Fibroblast of skin of left quadriceps (primary cell): Measurements from ENCODE around the gene PBXIP1.

Source experiments
- DNase-seq, 2 experiments: peaks; one replicate each; pipeline ENCODE4 v3.0.0-alpha.2; 2013; ENCODE audit warnings: low read depth in 2 of 2

PBXIP1 gene

GRCh38 chr1:154972517-154973343 lies 16.8 kb upstream of the PBXIP1 start:
- peak; percentile 92 to 94 for DNase-seq

- peak; percentile 78 to 79 for DNase-seq
Observed at GRCh38 chr1:154972213-154972516, 16.3 kb upstream of the PBXIP1 start.

GRCh38 chr1:154971341-154971998 lies 15.6 kb upstream of the PBXIP1 start:
- DNase-seq = no peak

GRCh38 chr1:154970631-154971340 lies 14.9 kb upstream of the PBXIP1 start, which contains the start of gene SHC1:
Gene SHC1, minus strand, starts transcription at chr1:154970747. Its CDS starts 221 bp downstream, at chr1:154970526.
- DNase-seq = peak; percentile 88 to 89

GRCh38 chr1:154969860-154970452 lies 14.1 kb upstream of the PBXIP1 start:
- no peak for DNase-seq

- no peak for DNase-seq
Observed at GRCh38 chr1:154969246-154969645, 13.3 kb upstream of the PBXIP1 start.

GRCh38 chr1:154968731-154969130 lies 12.8 kb upstream of the PBXIP1 start:
- DNase-seq = no peak

GRCh38 chr1:154967331-154967950 lies 11.5 kb upstream of the PBXIP1 start:
- DNase-seq = no peak

- no peak for DNase-seq
Observed at GRCh38 chr1:154966111-154966510, 10.2 kb upstream of the PBXIP1 start.

GRCh38 chr1:154964359-154964758 lies 8.5 kb upstream of the PBXIP1 start:
- DNase-seq = no peak

GRCh38 chr1:154963643-154964042 lies 7.7 kb upstream of the PBXIP1 start:
- no peak for DNase-seq

- no peak for DNase-seq
Observed at GRCh38 chr1:154962795-154963330, 7.0 kb upstream of the PBXIP1 start.

GRCh38 chr1:154962156-154962749 lies 6.4 kb upstream of the PBXIP1 start:
- no peak for DNase-seq

GRCh38 chr1:154961207-154962155 lies 5.6 kb upstream of the PBXIP1 start, which contains the start of gene PYGO2:
Gene PYGO2, minus strand, starts transcription at chr1:154961782. Its CDS starts 206 bp downstream, at chr1:154961576.
- peak; percentile 44 to 45 for DNase-seq

GRCh38 chr1:154960446-154961136 lies 4.7 kb upstream of the PBXIP1 start:
- DNase-seq = no peak

GRCh38 chr1:154959426-154959780 lies 3.5 kb upstream of the PBXIP1 start:
- DNase-seq = no peak

GRCh38 chr1:154958681-154959425 lies 3.0 kb upstream of the PBXIP1 start:
- no peak for DNase-seq

- no peak for DNase-seq
Observed at GRCh38 chr1:154958036-154958435, 2.1 kb upstream of the PBXIP1 start.
